OCI-LY1 (cell line): ENCODE measurements around the gene KCTD3.

Experiments used
- H2AFZ ChIP-seq: fragments of 200-600 bp; sonication (generic), shearing (Covaris generic); 2 replicates; pipeline ENCODE4 v1.6.0; 2014; ENCODE audit warnings: antibody characterized with exemption, mild to moderate bottlenecking, low read length
- H3F3A ChIP-seq: fragments of 200-600 bp; sonication (generic), shearing (Covaris generic); 2 replicates; pipeline ENCODE4 v1.6.0; 2014; ENCODE audit warnings: mild to moderate bottlenecking, antibody characterized with exemption, low read length, moderate library complexity; ENCODE audit not compliant: insufficient read depth
- H3K27ac ChIP-seq: fragments of 200-600 bp; sonication (generic); 2 replicates; pipeline ENCODE4 v1.5.1; 2014; ENCODE audit warnings: low read length, mixed run types, mild to moderate bottlenecking, low read depth; ENCODE audit not compliant: poor library complexity, severe bottlenecking
- H3K27me3 ChIP-seq: fragments of 200-600 bp; sonication (generic); 2 replicates; pipeline ENCODE4 v1.6.0; 2014; ENCODE audit warnings: antibody characterized with exemption, mild to moderate bottlenecking, low read length, moderate library complexity; ENCODE audit not compliant: insufficient read depth
- H3K36me3 ChIP-seq: fragments of 200-600 bp; sonication (generic); 2 replicates; pipeline ENCODE4 v1.6.1; 2014; ENCODE audit warnings: mild to moderate bottlenecking, antibody characterized with exemption, low read length, moderate library complexity, mixed read lengths; ENCODE audit not compliant: insufficient read depth
- H3K4me1 ChIP-seq: fragments of 200-600 bp; sonication (generic); 2 replicates; pipeline ENCODE4 v1.5.1; 2014; ENCODE audit warnings: mild to moderate bottlenecking, low read length, moderate library complexity; ENCODE audit not compliant: insufficient read depth, severe bottlenecking
- H3K4me2 ChIP-seq: fragments of 200-600 bp; sonication (generic), shearing (Covaris generic); 2 replicates; pipeline ENCODE4 v1.6.1; 2014; ENCODE audit warnings: low read length
- H3K4me3 ChIP-seq: fragments of 200-600 bp; sonication (generic); 2 replicates; pipeline ENCODE4 v1.5.1; 2014; ENCODE audit warnings: low read length, low read depth, mild to moderate bottlenecking, mixed read lengths; ENCODE audit not compliant: poor library complexity, severe bottlenecking
- H3K79me2 ChIP-seq: fragments of 200-600 bp; shearing (Covaris generic); 2 replicates; pipeline ENCODE4 v1.6.1; 2016; ENCODE audit warnings: mixed run types, low read length, mixed read lengths; ENCODE audit not compliant: insufficient read depth
- H3K9ac ChIP-seq: fragments of 200-600 bp; sonication (generic), shearing (Covaris generic); 2 replicates; pipeline ENCODE4 v1.6.1; 2014; ENCODE audit warnings: mild to moderate bottlenecking, low read length, mixed read lengths
- H3K9me2 ChIP-seq: fragments of 200-600 bp; sonication (generic), shearing (Covaris generic); 2 replicates; pipeline ENCODE4 v1.6.1; 2014; ENCODE audit warnings: low read depth, mild to moderate bottlenecking, low read length, mixed read lengths
- H3K9me3 ChIP-seq: fragments of 200-600 bp; shearing (Covaris generic); 2 replicates; pipeline ENCODE4 v1.6.1; 2014; ENCODE audit warnings: low read length, mixed read lengths
- H4K20me1 ChIP-seq: fragments of 200-600 bp; sonication (generic), shearing (Covaris generic); 2 replicates; pipeline ENCODE4 v1.6.0; 2016; ENCODE audit warnings: mild to moderate bottlenecking, low read length; ENCODE audit not compliant: insufficient read depth
- CTCF ChIP-seq: fragments of 200-600 bp; sonication (generic), shearing (Covaris generic); IDR thresholded peaks from 2 replicates; pipeline ENCODE4 v1.5.1; 2017; ENCODE audit warnings: mild to moderate bottlenecking, antibody characterized with exemption, low read length, moderate library complexity, mixed read lengths
- EZH2 ChIP-seq: fragments of 200-600 bp; sonication (generic), shearing (Covaris generic); IDR thresholded peaks from 2 replicates; pipeline ENCODE4 v1.8.0; 2017; ENCODE audit warnings: borderline replicate concordance, mixed run types, mild to moderate bottlenecking, antibody characterized with exemption, low read length, moderate library complexity, mixed read lengths

Gene KCTD3

GRCh38 chr1:215542301-215542700, 24.8 kb upstream of the KCTD3 start:
- no peak for TF ChIP-seq CTCF
- TF ChIP-seq EZH2, result no peak
- Histone ChIP-seq H3K79me2 (no peaks in the 10 kb centered on the region), H3K4me2 (no peak overlapping the region), H3K36me3 (no peaks in the 10 kb centered on the region), H3K4me3 (no peak overlapping the region), H3K4me1 (no peaks in the 10 kb centered on the region), H3K9ac (no peak overlapping the region), H3K27me3 (no peaks in the 10 kb centered on the region), H3K9me3 (no peaks in the 10 kb centered on the region), H4K20me1 (no peaks in the 10 kb centered on the region), H2AFZ (no peak overlapping the region), H3K9me2 (no peaks in the 10 kb centered on the region), H3K27ac (no peak overlapping the region), H3F3A (no peaks in the 10 kb centered on the region)

GRCh38 chr1:215543191-215543606, 23.9 kb upstream of the KCTD3 start:
- Histone ChIP-seq H3K4me1 (no peaks in the 10 kb centered on the region), H3K79me2 (no peaks in the 10 kb centered on the region), H3K27me3 (no peaks in the 10 kb centered on the region), H3K9ac (no peak overlapping the region), H2AFZ (no peak overlapping the region), H4K20me1 (no peaks in the 10 kb centered on the region), H3K36me3 (no peaks in the 10 kb centered on the region), H3K9me3 (no peaks in the 10 kb centered on the region), H3K27ac (no peak overlapping the region), H3K4me3 (no peak overlapping the region), H3K4me2 (no peak overlapping the region), H3K9me2 (no peaks in the 10 kb centered on the region), H3F3A (no peaks in the 10 kb centered on the region)
- TF ChIP-seq CTCF (no peak), EZH2 (no peak)

GRCh38 chr1:215543806-215544205, 23.3 kb upstream of the KCTD3 start:
- H3K9ac ChIP-seq, result no peak overlapping the region
- H3K4me2 ChIP-seq, result no peak overlapping the region

More at GRCh38 chr1:215543806-215544205, 23.3 kb upstream of the KCTD3 start:
- H3K4me1 ChIP-seq, result no peaks in the 10 kb centered on the region
- no peak overlapping the region for H3K27ac ChIP-seq
- H3K9me3 ChIP-seq, result no peaks in the 10 kb centered on the region
- H2AFZ ChIP-seq, result no peak overlapping the region
- H3F3A ChIP-seq, result no peaks in the 10 kb centered on the region
- no peaks in the 10 kb centered on the region for H3K36me3 ChIP-seq
- H3K9me2 ChIP-seq, result no peaks in the 10 kb centered on the region
- no peak overlapping the region for H3K4me3 ChIP-seq
- no peaks in the 10 kb centered on the region for H3K27me3 ChIP-seq
- TF ChIP-seq CTCF (no peak), EZH2 (no peak)
- H4K20me1 ChIP-seq, result no peaks in the 10 kb centered on the region
- no peaks in the 10 kb centered on the region for H3K79me2 ChIP-seq
